Ovary (tissue), 9 donors: ENCODE data around the gene WDR20. TPM values are rescaled to one million over a fixed set of nuclear protein-coding genes. Genes with fewer than 3 reads are reported as not detected.

Source experiments
- DNase-seq, 5 donors: peaks; one replicate each; pipeline ENCODE4 v3.0.0-alpha.2; 2019 to 2020
- H3K27ac ChIP-seq, 2 donors: fragments of 200-600 bp; one replicate each; pipeline versions ENCODE4 v1.5.1 to v1.8.0; 2019 to 2022
- H3K27me3 ChIP-seq: fragments of 200-600 bp; one replicate; pipeline ENCODE4 v1.8.0; 2022
- H3K36me3 ChIP-seq: fragments of 200-600 bp; sonication (generic); one replicate; pipeline ENCODE4 v1.5.1; 2019
- H3K4me1 ChIP-seq: one replicate; pipeline ENCODE4 v1.8.1; 2013; ENCODE audit warnings: mild to moderate bottlenecking, moderate library complexity; ENCODE audit not compliant: insufficient read depth
- H3K4me3 ChIP-seq: fragments of 200-600 bp; sonication (generic); one replicate; pipeline ENCODE4 v1.5.1; 2017
- H3K9me3 ChIP-seq, 2 donors: fragments of 200-600 bp in 1 of 2; sonication (generic) in 1 of 2; one replicate each; pipeline versions ENCODE4 v1.5.1 to v1.8.1; 2013 to 2019; ENCODE audit warnings: mild to moderate bottlenecking in 1 of 2, moderate library complexity in 1 of 2
- EP300 ChIP-seq: sonication (generic); formaldehyde crosslinking; IDR thresholded peaks from one replicate; pipeline ENCODE4 v1.6.1; 2017; ENCODE audit warnings: antibody characterized with exemption
- POLR2A ChIP-seq: fragments of 450-650 bp; IDR thresholded peaks from one replicate; pipeline ENCODE4 v1.6.1; 2017; ENCODE audit warnings: antibody characterized with exemption, mild to moderate bottlenecking, moderate library complexity
- WGBS, 3 donors: extraction: QIAGEN DNeasy Blood & Tissue Kit in 1 of 3; methylation state at CpG; one replicate each; pipeline versions ENCODE4 v1.1.5 to v1.1.7; 2013 to 2017; 5-methylcytosine and 5-hydroxymethylcytosine counted together
- intact Hi-C, 4 donors: fragments of 100-400 bp; cut with DNase I; formaldehyde crosslinking; loops; one replicate each; pipeline versions ENCODE4 v1.11.0 to v1.15.1; 2022 to 2023
- polyA plus RNA-seq, 2 donors: library from polyadenylated mRNA; stranded (reverse); fragments of 200-250 nt in 1 of 2; fragments of 350-450 nt in 1 of 2; fragmentation: Illumina TruSeq in 1 of 2; extraction: RNeasy Lipid Tissue Mini Kit (QIAGEN cat#74804) in 1 of 2; gene quantifications; one replicate each; pipeline ENCODE4 v1.2.3, GENCODE V29; 2013 to 2014
- total RNA-seq, 7 donors: library from RNA; depleted of rRNA in 2 of 7; stranded (reverse); fragments of >200 nt in 2 of 7; fragmentation: NEBNext Ultra II Directional in 3 of 7; extraction: Animal tissue kit (Norgen Biotek cat#: 25700) in 3 of 7; gene quantifications; one replicate each; pipeline versions ENCODE4 v1.1.0 to v1.2.4, GENCODE V29; 2016 to 2023
- TF ChIP-seq, protein P1 (sequence below), 3 donors: fragments of 450-650 bp in 2 of 3; fragments of 200-600 bp in 1 of 3; IDR thresholded peaks; one replicate each; pipeline versions ENCODE4 v1.5.1 to v1.8.0; 2016 to 2022; ENCODE audit warnings: antibody characterized with exemption in 3 of 3, mild to moderate bottlenecking in 1 of 3
- donor health status: DM: no; HTN: no; CAD: no; lungs with moderate emphysema.
- donor health status: DM: no; HTN: no; CAD: no.
- donor health status: Bipolar disorder and iron deficiency.
- donor health status: DM: yes; HTN: yes; CAD: no.
- donor health status: DM: no; HTN: no; CAD: no.
- donor health status: DM: yes; HTN: yes; CAD: no.

The WDR20 gene
- total and polyA plus RNA-seq, 9 donors, result 13.4 to 42.2 (median 26.8) TPM

- Histone ChIP-seq H3K4me1 (no peaks in the 10 kb centered on the region), H3K36me3 (no peaks in the 10 kb centered on the region), H3K27me3 (no peaks in the 10 kb centered on the region), H3K27ac (no peak overlapping the region), H3K4me3 (no peak overlapping the region), H3K9me3 (no peaks in the 10 kb centered on the region)
- WGBS, 3 donors, result 89 to 93% (median 90%) methylated on average over 25 of the region's 25 CpGs
- intact Hi-C loops, result no loop called here
- TF ChIP-seq, protein P1, sequence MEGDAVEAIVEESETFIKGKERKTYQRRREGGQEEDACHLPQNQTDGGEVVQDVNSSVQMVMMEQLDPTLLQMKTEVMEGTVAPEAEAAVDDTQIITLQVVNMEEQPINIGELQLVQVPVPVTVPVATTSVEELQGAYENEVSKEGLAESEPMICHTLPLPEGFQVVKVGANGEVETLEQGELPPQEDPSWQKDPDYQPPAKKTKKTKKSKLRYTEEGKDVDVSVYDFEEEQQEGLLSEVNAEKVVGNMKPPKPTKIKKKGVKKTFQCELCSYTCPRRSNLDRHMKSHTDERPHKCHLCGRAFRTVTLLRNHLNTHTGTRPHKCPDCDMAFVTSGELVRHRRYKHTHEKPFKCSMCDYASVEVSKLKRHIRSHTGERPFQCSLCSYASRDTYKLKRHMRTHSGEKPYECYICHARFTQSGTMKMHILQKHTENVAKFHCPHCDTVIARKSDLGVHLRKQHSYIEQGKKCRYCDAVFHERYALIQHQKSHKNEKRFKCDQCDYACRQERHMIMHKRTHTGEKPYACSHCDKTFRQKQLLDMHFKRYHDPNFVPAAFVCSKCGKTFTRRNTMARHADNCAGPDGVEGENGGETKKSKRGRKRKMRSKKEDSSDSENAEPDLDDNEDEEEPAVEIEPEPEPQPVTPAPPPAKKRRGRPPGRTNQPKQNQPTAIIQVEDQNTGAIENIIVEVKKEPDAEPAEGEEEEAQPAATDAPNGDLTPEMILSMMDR (IDR thresholded peaks at IDR 0.05), result no peak
- TF ChIP-seq POLR2A, result no peak
- no peak for TF ChIP-seq EP300
- no peak for DNase-seq
These were observed 74.4 kb downstream of the WDR20 start for GRCh38 chr14:102213984-102214658.

- no peaks in the 10 kb centered on the region for H3K27me3 ChIP-seq
- no peaks in the 10 kb centered on the region for H3K4me1 ChIP-seq
- WGBS, 3 donors, result 23 to 37% (median 24%) methylated on average over 12 of the region's 12 CpGs
- TF ChIP-seq EP300, result no peak
- TF ChIP-seq, protein P1 (IDR thresholded peaks at IDR 0.05), result no peak
- no peak for TF ChIP-seq POLR2A
- no peaks in the 10 kb centered on the region for H3K36me3 ChIP-seq
- no peak for DNase-seq
- intact Hi-C loops, result no loop called here
- H3K9me3 ChIP-seq, result no peaks in the 10 kb centered on the region
- H3K27ac ChIP-seq, result no peak overlapping the region
- H3K4me3 ChIP-seq, result no peak overlapping the region
These were observed 75.4 kb downstream of the WDR20 start for GRCh38 chr14:102215071-102215470.

DNA sequence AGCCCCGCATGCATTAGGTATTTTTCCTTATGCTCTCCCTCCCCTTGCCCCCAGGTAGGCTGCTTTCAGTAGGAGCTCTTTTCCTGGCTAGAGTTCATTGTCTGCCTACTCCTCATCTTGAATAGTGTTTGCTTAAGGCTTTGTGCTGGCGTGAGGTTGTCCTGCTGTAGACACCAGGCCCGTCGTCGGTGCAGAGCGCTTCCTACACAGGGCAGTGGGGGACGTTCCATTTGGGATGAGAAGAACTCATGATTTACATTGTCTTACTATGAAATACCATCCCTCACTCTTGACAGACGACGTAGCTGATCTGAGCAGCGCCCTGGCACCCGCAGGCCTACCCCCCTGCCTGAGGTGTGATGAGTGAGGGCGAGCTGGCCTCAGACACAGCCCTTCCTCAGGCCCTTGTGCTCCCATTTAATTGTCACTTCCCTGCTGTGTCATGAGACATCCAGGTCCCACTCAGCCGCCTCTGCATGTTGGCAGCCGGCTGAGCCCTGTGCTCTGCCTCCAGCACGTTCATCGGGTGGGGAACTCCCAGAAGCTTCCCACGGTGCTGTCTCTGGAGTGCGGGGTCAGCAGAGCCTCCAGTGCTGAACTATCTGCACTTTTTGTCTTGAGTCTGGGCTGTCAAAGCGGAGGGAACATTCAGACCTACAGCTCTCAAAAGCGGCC, 76.0 kb downstream of the WDR20 start:
- no peaks in the 10 kb centered on the region for H3K27me3 ChIP-seq
- no peaks in the 10 kb centered on the region for H3K4me1 ChIP-seq
- H3K4me3 ChIP-seq, result no peak overlapping the region
- no peak for TF ChIP-seq POLR2A
- intact Hi-C loops, result no loop called here
- no peak overlapping the region for H3K27ac ChIP-seq
- DNase-seq, result no peak
- no peaks in the 10 kb centered on the region for H3K36me3 ChIP-seq
- no peaks in the 10 kb centered on the region for H3K9me3 ChIP-seq
- WGBS, 3 donors, result 86 to 90% (median 88%) methylated on average over 20 of the region's 20 CpGs

GRCh38 chr14:102217399-102217798, 77.7 kb downstream of the WDR20 start:
- Histone ChIP-seq H3K9me3 (no peaks in the 10 kb centered on the region), H3K4me3 (no peak overlapping the region), H3K36me3 (no peaks in the 10 kb centered on the region), H3K4me1 (no peaks in the 10 kb centered on the region), H3K27ac (no peak overlapping the region), H3K27me3 (no peaks in the 10 kb centered on the region)
- TF ChIP-seq EP300 (no peak), POLR2A (no peak)
- TF ChIP-seq, protein P1 (IDR thresholded peaks at IDR 0.05), result no peak
- WGBS, 3 donors, result 91 to 93% (median 91%) methylated on average over 10 of the region's 10 CpGs
- no peak for DNase-seq
- intact Hi-C loops, result no loop called here

GRCh38 chr14:102217987-102218421, 78.3 kb downstream of the WDR20 start:
- Histone ChIP-seq H3K4me1 (no peaks in the 10 kb centered on the region), H3K27me3 (no peaks in the 10 kb centered on the region), H3K9me3 (no peaks in the 10 kb centered on the region), H3K4me3 (no peak overlapping the region), H3K27ac (no peak overlapping the region), H3K36me3 (no peaks in the 10 kb centered on the region)
- intact Hi-C loops, result no loop called here
- DNase-seq, result no peak
- 75 to 86% (median 83%) methylated on average over 14 of the region's 14 CpGs for WGBS, 3 donors
- TF ChIP-seq, protein P1 (IDR thresholded peaks at IDR 0.05), result no peak
- no peak for TF ChIP-seq EP300
